Stimulated activated naive CD4-positive, alpha-beta T cell (primary cell): ENCODE results near the gene TEX29.

Experiments
- DNase-seq, 6 experiments: peaks; one replicate each; lab custom pipeline; 2025; lab: John Stamatoyannopoulos, UW

Gene TEX29

GRCh38 chr13:111291908-111292307 lies 28.5 kb upstream of the TEX29 start:
- no peak for DNase-seq

- no peak for DNase-seq
Measured at GRCh38 chr13:111292710-111293485, 27.5 kb upstream of the TEX29 start.

GRCh38 chr13:111295886-111296285 lies 24.6 kb upstream of the TEX29 start:
- DNase-seq, result no peak

- no peak for DNase-seq
Measured at GRCh38 chr13:111296417-111296816, 24.0 kb upstream of the TEX29 start.

- DNase-seq, result no peak
Measured at GRCh38 chr13:111298214-111298975, 22.0 kb upstream of the TEX29 start.

- DNase-seq, result no peak
Measured at GRCh38 chr13:111302045-111302726, 18.3 kb upstream of the TEX29 start.

GRCh38 chr13:111303559-111303958 lies 16.9 kb upstream of the TEX29 start:
- no peak for DNase-seq

GRCh38 chr13:111304041-111304544 lies 16.3 kb upstream of the TEX29 start:
- DNase-seq, result no peak

- no peak for DNase-seq
Measured at GRCh38 chr13:111304603-111305289, 15.7 kb upstream of the TEX29 start.

GRCh38 chr13:111312944-111313590 lies 7.4 kb upstream of the TEX29 start:
- no peak for DNase-seq

- no peak for DNase-seq
Measured at GRCh38 chr13:111313911-111314425, 6.5 kb upstream of the TEX29 start.

GRCh38 chr13:111314852-111315251 lies 5.6 kb upstream of the TEX29 start:
- no peak for DNase-seq

- DNase-seq, result no peak
Measured at GRCh38 chr13:111315347-111315995, 5.0 kb upstream of the TEX29 start.

GRCh38 chr13:111316161-111316730 lies 4.2 kb upstream of the TEX29 start:
- DNase-seq, result no peak

GRCh38 chr13:111317042-111317550 lies 3.3 kb upstream of the TEX29 start:
- DNase-seq, result no peak

- no peak for DNase-seq
Measured at GRCh38 chr13:111317571-111318345, 2.7 kb upstream of the TEX29 start.

- DNase-seq, result no peak
Measured at GRCh38 chr13:111318386-111318785, 2.1 kb upstream of the TEX29 start.

GRCh38 chr13:111319521-111319920 lies 921 bp upstream of the TEX29 start:
- no peak for DNase-seq
